HG03066 (cell line): ENCODE results near the gene MICU1.

Source experiments
- ATAC-seq: cut with Tn5 transposase; IDR thresholded peaks from one replicate; pipeline ENCODE4 v1.9.1; 2021; ENCODE audit warnings: low read depth; ENCODE audit not compliant: unreplicated experiment

Gene MICU1

DNA sequence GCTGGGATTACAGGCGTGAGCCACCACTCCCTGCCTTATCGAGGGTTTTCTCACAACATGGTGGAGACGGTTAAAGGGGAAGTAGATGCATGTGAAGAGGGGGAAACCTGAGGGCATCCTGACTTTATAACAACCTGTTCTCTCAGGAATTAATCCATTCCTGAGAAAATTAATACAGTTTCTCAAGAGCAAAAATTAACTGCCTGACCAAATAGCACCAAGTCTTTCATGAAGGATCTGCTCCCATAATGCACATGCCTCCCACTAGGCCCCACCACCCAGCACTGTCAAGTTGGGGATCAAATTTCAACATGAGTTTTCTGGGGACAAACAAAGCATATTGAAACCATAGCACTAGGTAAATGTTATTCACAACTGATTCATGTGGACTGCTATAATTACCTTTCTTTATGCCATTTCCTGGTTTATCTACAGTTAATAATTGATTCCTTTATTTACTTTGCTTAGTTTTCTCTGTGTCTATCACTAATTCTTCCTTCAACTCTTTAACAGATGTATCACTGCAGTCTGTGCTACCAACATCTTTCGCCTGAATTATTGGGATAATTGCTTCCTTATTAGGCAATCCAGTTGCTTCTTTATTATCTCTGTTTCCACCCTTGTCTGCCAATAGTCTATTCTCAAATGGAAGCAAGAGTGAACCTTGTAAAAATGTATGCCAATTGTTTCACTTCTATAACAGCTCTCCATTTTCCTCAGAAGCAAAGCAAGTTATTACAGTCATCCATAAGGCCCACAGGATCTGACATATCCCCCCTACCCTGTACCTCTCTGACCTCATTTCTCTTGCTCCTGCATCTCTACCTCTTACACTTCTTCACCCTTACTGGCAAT, 12.9 kb upstream of the MICU1 start:
- no peak for ATAC-seq

DNA sequence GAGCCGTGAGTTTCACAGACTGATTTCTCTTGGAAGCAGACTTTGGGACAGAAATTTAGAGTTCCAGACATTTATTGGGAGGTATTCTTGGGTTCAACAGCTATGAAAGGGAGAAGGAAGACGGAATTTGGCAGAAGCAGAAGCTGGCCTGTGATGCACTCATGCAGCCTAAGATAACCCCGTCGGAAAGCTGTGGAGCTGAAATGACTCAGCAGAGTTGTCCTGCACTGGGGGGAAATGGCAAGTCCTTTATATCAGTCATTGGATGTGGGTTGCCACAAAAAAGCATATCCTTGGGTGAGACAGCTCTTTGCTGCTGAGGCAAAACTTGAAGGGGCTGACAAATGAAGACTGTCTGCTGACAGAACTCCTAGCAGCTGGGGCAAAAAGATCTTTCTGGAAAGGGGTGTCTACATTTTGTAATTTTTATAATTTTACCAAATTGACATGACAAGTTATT, 11.5 kb upstream of the MICU1 start:
- no peak for ATAC-seq

DNA sequence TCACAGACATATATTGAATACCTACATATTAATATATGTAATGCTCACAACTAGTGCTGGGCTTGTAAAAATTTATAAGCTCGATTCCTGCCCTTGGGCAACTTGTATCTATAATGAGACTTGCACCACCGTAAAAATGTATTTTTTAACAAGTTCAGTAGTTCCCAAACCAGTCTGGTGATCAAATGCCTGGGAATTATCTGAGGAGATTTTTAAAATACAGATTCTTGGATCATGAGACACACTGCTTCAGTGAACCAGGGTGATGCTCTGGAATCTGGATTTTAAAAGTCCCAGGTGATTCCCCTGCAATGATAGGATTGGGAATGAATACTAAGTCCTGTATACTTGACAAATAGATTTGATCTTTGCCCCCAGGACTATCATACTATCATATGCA, 4.3 kb upstream of the MICU1 start:
- no peak for ATAC-seq

DNA sequence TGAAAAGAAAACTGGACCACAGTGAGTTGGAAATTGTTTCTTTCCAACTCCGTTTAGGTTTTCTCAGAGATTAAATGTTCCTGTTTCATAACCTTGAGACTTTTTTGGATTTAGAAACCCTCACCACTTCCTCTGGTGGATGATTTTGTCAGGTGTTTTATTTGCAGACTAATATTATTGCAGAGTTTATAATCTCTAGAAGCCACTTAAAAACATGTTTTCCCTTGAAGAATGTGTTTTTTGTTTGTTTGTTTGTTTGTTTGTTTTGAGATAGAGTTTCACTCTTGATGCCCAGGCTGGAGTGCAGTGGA, 520 bp upstream of the MICU1 start:
- no peak for ATAC-seq

DNA sequence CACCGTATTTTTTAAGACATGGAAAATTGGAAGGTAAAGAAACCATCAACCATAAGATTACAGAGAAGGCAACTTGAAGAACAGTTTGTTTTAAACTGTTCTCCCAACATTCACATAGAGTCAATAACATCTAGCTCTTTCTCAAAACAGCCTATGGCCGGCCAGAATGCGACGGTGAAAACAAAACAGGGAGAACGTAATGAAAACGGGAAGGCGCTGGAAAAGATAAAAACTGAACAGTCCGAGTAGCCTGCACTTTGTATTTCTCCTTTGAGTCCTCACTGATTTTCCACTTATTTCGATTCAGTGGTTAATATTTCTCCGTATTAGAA, 637 bp downstream of the MICU1 start:
- no peak for ATAC-seq

DNA sequence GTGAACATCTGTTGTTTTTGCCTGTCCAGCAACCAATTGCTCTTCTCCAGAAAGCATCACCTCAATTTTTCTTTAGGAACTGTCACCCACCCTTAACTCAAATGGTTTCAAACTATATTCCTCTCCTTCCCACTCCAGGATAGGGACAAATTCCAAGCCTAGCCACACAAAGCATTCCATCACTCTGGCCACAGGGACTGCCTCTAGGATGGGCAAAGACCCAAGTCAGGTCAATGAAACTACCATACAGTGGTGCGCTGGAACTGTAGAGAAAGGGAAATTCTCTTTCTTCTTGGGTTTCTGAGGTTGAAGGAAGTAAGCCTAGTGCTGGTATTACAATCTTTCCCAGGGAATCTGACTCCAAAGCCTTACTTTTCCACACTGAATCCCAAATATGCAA, 3.6 kb downstream of the MICU1 start:
- no peak for ATAC-seq

DNA sequence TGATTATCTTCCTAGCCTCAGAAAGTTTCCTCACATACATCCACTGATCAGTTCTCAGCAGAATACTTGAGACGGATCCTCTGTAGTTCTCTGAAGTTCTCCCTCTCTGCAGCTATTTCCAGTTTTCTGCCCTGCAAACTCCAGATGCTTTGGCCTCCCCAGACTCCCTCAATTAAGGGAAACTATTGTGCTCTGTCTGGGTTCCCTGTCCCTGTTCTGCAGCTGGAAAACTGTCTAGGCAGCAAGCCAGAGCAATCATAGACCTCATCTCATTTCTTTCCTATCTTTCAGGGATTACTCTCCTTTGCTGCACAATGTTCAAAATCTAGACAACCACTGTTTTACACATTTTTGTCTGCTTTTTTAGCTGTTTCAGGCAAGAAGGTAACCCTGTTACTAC, 9.2 kb downstream of the MICU1 start:
- no peak for ATAC-seq

DNA sequence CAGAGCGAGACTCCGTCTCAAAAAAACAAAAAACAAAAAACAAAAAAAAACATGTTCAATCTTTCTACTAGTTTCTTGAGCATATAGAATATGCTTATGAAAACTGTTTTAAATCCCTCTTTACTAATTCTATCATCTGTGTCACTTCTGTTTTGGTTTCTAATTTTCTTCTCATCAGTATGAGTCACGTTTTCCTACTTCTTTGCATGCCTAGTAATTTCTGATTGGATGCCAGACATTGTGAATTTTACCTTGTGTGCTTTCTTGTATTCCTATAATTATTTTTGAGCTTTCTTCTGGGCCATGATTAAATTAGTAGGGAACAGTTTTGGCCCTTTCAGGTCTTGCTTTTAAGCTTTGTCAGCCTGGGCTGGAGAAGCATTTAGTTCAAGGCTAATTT, 9.9 kb downstream of the MICU1 start:
- ATAC-seq, result no peak

DNA sequence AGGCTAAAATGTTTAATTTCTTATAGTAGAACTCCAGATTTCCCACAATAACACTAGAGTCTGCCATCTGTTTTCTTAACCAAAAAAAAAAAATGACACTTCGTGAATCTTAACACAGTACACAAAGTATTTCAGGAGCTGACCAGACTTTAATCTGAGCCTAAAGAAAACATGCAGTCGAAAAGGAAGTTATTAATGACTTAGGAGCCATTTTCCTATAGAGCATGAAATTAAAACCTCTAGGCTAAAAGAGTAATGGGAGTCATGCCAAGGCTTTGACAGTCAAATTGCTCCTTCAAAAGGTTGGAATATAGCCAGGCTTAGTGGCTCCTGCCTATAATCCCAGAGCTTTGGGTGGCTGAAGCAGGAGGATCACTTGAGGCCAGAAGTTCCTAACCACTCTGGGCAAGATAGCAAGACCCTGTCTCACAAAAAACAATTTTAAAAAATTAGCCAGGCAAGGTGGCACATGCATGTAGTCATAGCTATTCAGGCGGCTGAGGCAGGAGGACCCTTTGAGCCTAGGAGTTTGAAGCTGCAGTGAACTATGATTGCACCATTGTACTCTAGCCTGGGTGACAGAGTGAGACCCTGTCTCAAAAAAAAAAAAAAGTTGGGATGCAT, 13.6 kb downstream of the MICU1 start:
- ATAC-seq, result no peak

DNA sequence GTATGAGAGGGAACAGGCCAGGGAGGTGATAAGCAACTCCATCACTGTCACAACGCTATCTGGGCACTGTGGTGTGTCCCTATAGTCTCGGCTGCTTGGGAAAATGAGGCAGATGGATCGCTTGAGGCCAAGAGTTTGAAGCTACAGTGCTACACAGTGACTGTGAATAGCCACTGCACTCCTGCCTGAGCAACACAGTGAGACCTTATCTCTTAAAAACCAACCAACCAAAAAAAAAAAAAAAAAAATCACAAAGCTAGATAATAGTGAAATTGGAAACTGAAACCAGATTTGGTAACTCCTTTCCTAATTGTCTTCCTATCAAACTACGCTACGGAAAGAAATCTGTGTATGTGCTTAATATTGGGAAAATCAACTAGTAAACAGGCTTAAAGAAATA, 14.1 kb downstream of the MICU1 start:
- no peak for ATAC-seq

DNA sequence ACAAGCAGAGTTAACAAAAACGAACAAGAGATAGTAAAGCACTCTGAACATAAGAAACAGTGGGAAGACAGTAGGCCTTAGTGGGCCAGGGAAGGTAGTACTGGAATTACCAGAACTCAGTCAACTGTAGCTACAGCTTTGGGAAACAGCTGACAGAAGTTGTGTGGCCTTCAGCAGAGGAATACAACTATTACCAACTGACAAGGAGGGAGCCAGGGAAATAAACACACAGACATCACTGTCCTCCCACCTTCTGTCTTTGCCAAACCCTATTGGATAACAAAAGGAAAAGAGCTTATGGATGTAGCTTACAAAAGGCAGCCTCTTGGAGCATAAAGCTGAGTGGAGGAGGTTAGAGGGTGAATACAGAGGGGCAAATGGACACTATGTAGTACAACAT, 15.4 kb downstream of the MICU1 start:
- ATAC-seq, result no peak

DNA sequence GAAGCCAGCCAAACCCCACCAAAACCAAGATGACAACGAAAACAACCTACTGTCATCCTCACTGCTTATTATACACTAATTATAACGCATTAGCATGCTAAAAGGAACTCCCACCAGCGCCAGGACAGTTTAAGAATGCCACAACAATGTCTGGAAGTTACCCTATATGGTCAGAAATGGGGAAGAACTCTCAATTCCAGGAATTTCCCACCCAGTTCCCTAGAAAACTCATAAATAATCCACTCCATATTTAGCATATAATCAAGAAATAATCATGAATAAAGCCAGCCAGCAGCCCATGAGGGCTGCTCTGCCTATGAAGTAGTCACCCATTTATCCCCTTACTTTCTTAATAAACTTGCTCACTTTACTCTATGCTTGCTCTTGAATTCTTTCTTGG, 20.8 kb downstream of the MICU1 start:
- ATAC-seq, result no peak

DNA sequence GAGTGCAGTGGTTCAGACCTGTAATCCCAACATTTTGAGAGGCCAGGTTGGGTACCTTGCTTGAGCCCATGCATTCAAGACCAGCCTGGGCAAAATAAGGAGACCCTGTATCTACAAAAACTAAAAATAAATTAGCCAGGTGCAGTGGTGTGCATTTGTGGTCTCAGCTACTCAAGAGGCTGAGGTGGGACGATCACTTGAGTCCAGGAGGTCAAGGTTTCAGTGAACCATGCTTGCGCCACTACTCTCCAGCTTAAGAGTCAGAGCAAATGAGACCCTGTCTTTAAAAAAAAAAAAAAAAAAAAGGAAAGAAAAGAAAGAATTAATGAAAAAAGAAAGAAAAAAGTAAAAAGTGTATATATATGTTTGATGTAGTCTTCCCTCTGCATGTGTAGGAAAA, 24.7 kb downstream of the MICU1 start:
- no peak for ATAC-seq

DNA sequence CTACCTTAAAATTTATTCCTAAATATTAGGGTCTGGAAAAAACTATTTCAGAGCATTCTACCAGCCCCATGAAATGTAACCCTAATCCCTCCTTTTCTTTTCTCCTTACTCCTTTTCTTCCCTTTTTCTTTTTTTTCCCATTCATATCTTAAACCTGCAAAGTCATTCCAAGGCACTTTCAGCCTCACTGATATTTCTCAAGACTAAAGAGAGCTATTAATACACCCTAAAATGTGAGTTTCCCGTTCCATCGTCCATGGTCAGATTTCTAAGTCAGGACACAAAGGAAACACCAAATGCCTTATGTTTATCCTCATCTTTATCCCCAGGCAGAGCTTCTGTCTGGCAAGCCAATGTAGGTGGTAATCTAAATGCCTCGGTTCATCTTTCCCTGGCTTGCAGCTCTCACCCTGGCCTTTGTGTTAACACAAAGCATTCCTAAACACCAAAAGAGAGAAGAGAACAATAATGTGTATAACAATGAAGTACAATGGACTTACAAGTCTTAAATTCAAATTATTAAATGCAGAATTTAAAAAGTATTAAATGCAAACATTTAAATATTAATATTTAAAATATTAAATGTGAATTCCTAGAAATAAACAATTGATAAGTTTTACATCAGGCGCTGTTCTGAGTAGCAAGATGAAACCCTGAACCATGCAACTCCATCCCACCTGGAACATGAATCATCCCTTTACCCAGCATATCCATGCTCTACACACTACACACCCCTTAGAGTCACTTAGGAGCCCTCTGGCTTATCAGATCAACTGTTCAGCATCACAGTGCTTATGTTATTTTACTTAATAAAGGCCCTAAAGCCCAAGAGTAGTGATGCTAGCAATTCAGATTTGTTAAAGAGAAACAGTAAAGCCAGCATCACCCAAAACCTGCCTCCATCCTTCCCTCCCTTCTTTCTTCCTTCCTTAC, 26.8 kb downstream of the MICU1 start:
- no peak for ATAC-seq

DNA sequence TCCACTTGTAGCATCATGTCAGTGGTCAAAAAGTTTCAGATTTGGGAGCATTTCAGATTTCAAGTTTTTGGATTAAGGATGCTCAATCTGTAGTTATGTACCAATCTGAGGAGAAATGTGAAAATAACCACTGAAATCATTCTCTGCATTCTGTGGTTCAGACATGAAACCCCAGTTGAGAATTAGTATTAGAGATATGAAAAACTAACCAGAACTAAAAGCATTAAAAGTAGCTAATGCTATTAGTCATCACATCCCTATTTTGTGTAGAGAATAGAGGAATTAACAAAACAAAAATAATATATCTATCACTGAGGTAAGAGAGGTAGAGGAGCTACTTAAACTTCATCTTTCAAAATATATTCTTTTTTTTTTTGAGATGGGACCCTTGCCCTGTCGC, 28.0 kb downstream of the MICU1 start:
- ATAC-seq, result no peak

DNA sequence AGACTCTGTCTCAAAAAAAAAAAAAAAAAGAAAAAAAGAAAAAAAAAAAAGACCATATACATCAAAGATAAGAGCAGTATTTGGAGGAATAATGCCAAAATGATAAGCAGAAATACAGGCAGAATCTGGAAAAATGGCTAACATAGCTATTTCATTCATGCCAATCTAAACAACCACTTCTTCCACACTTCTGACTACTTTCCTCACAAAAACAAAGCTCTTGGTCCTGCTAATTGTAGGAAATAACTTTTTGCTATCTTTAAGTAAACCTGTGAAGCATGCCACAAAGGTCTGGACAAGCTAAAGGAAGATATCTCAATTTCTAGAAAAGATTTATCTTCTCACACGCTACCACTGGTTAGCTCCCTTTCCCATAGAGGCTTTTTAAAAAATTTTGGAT, 30.4 kb downstream of the MICU1 start:
- no peak for ATAC-seq

DNA sequence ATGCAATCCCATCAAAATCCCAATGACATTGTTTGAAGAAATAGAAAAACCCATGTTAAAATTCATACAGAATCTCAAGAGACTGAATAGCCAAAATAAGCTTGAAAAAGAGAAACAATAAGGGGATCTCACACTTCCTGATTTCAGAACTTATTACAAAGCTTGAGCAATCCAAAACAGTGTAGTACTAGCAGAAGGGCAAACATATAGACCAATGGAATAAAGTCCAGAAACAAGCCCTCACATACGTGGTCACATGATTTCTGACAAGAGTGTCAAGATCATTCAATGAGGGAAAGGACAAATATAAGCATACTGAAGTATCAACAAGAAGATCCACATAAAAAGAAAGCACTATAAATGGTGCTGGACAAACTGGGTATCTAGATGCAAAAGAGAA, 31.9 kb downstream of the MICU1 start:
- ATAC-seq, result no peak

DNA sequence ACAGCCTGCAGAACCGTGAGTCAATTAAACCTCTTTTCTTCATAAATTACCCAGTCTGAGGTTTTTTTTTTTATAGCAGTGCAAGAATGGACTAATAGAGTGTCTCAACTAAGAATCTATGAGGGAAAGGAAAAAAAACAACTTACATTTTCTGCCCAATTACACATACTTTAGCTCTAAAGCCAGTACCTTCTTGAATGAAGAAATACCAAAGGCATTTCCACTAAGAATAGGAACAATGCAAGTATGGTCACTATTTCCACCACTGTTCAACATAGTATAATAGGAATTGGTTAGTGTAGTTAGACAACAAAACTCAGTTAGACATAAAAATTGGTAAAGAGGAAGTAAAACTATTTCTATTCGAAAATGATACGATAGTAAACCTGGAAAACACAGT, 37.6 kb downstream of the MICU1 start:
- ATAC-seq, result no peak

DNA sequence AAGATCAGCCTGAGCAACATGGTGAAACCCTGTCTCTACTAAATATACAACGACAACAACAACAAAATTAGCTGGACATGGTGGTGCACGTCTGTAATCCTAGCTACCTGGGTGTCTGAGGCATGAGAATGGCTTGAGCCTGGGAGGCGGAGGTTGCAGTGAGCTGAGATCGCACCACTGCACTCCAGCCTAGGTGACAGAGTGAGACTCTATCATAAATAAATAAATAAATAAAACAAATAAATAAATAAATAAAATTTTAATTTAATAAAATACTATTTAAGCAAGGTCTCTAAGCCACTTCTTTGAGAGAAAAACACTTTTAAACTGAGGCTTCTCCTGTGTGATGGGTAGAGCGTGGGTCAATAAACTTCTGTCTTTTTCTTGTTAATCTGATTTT, 38.3 kb downstream of the MICU1 start:
- no peak for ATAC-seq

DNA sequence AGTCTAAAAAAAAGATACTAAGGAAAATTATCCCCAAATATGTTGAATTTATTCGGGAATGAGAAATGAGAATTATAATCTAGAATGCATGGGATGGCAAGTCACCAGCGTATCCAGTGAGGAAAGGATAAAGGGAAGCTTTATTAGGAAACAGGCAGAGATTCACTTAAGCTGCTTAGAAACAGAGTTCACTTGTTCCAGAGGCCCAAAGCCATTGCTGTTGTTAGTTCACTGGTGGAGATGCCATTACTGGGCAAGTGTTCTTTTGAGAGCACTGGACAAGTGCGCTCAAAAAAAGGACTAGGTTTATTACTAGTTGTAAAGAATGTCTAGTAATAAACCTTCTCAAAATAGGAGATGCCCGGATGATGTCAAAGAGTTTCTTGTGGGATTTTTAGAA, 51.2 kb downstream of the MICU1 start:
- no peak for ATAC-seq

DNA sequence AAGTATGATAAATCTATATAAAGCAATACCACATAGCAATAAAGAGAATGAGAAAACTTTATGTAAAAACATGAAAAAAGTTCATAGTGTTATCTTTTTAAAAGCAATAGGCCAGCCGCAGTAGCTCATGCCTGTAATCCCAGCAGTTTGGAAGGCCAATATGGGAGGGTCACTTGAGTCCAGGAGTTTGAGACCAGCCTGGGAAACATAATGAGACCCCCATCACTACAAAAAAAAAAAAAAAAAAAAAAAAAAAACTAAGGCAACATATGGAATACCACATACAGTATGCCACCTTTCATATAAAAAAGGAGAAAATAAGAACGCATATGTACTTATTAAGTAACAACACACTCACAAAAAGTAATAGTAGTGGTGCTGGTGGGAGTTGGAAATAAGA, 52.8 kb downstream of the MICU1 start:
- ATAC-seq, result no peak
